RWPE1 (cell line): ENCODE data around the gene PTGER2.
A peak's percentile ranks its signal among the peaks of the same experiment; 100 is the strongest.

ENCODE experiments used
- CTCF ChIA-PET: fragments of 350-600 bp; sonication (Branson Sonifier 250); formaldehyde crosslinking; extraction: SDS; loops from one replicate; lab custom pipeline; 2021; lab: Yijun Ruan, JAX
- POLR2A ChIA-PET: fragments of 400-600 bp; formaldehyde crosslinking; extraction: SDS; loops from one replicate; lab custom pipeline; 2020; ENCODE audit warnings: antibody characterized with exemption; ENCODE audit not compliant: low non-redundant PET; lab: Yijun Ruan, JAX
- DNase-seq: peaks from one replicate; pipeline ENCODE4 v3.0.0; 2012; ENCODE audit warnings: low spot score
- H3K27ac ChIP-seq: fragments of 450-650 bp; 2 replicates; pipeline ENCODE4 v1.5.1; 2017
- CTCF ChIP-seq: fragments of 450-650 bp; conservative IDR thresholded peaks from 2 replicates; pipeline ENCODE4 v1.5.1; 2017; ENCODE audit warnings: low read depth, mild to moderate bottlenecking

The PTGER2 gene

DNA sequence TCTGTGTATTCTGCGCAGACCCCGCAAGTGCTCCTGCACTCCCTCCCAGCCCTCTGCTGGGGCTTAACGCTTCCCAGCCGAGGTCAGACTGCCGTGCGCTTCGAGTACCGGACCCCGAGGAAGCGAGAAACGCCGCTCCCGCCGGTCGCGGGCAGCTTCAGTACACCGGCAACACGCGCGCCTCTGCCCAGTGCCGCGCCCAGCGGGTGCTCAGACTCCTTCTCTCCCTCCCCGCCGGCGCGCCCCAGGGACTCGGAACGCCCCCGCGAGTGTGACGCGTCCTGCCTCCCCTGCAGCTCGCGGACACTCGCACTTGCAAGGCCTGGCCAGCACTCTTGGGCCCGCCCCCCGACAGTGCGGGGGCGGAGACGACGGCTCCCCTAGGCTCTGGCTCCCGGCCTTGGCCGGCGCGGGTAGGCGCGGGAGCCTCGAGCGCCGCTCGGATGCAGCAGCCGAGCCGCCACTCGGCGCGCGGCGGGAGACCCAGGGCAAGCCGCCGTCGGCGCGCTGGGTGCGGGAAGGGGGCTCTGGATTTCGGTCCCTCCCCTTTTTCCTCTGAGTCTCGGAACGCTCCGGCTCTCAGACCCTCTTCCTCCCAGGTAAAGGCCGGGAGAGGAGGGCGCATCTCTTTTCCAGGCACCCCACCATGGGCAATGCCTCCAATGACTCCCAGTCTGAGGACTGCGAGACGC, at the start of gene PTGER2:
TSS of gene PTGER2 (plus strand) at position 410 of the 692 bp plus-strand sequence. CDS start at position 647, 237 bp downstream.
- DNase-seq = peak; percentile 70
- TF ChIP-seq CTCF = no peak
- POLR2A ChIA-PET = no interaction called here
- CTCF ChIA-PET = interaction anchor here (0.5 to 1.0 kb wide), 3 partner anchors 14 to 138 kb away, joined by 3 to 4 read pairs (median 4); no protein-coding TSS in a partner anchor
- no peak within 1 kb of the TSS for H3K27ac ChIP-seq

GRCh38 chr14:52265253-52265652, 48.9 kb upstream of the PTGER2 start:
- no peak for TF ChIP-seq CTCF
- ChIA-PET POLR2A (interaction anchor here (0.6 kb wide), 1 partner anchor 111 kb away, joined by 5 read pairs; no protein-coding TSS in a partner anchor), CTCF (interaction anchor here (0.6 kb wide), 2 partner anchors 9 to 62 kb away, joined by 3 read pairs; no protein-coding TSS in a partner anchor)
- no peak overlapping the region for H3K27ac ChIP-seq
- no peak for DNase-seq

DNA sequence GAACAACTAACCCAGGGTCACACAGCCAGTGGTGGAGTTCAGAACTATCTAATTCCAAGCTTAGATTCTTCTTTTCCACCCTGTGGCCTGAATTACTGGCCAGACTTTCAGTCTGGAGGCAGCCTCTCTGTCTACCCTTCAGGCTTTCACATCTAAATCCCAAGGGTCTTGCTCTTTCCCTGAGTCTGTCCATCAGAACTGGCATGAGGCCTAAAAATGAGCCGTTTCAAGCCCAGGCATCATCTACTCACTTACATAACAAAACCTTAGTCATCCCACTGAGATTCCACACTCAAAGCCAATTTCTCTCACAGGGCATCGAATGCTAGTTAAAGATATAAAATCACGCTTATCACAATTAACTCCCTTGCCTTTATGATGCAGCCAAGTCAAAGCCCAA, 47.9 kb upstream of the PTGER2 start:
- CTCF ChIA-PET = interaction anchor here (0.7 kb wide), 1 partner anchor 15 kb away, joined by 3 read pairs; no protein-coding TSS in a partner anchor
- POLR2A ChIA-PET = no interaction called here
- no peak overlapping the region for H3K27ac ChIP-seq
- DNase-seq = no peak
- no peak for TF ChIP-seq CTCF

DNA sequence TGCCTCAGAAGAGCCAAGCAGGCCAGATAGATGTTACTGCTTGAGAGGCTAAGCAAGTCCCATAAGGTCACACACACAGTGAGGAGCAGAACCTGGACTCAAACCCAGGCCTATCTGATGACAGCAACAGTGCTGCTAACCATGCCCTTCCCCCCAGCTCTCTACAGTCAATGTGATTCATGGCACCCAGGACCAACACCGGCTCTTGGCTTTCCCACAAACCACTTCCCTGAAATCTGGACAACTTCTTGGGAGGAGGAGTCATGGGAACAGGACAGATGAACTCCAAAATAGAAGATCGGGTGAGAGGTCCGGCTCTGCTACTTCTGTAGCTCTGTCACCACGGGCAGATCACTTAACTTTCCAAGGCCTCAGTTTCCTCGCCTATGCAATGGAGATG, 47.3 kb upstream of the PTGER2 start:
- no peak for TF ChIP-seq CTCF
- ChIA-PET CTCF (interaction anchor here (0.6 to 0.7 kb wide), 2 partner anchors 15 to 1207 kb away, joined by 3 to 9 read pairs; no protein-coding TSS in a partner anchor), POLR2A (no interaction called here)
- no peak for DNase-seq
- H3K27ac ChIP-seq = no peak overlapping the region

- CTCF ChIA-PET = interaction anchor here (0.6 kb wide), 1 partner anchor 1208 kb away, joined by 9 read pairs; no protein-coding TSS in a partner anchor
- no peak for TF ChIP-seq CTCF
- DNase-seq = no peak
- H3K27ac ChIP-seq = no peak within 1 kb of the TSS
- POLR2A ChIA-PET = no interaction called here
Measured at GRCh38 chr14:52267501-52268278, 46.4 kb upstream of the PTGER2 start, which contains the start of gene PTGDR. Gene PTGDR (plus strand): TSS chr14:52267698. CDS start chr14:52267815, 117 bp downstream.
